ENCODE data around the gene GATA3. TPM values are rescaled to one million over a fixed set of nuclear protein-coding genes. Genes with fewer than 3 reads are reported as not detected.

GATA3 gene
- total and polyA plus RNA-seq, 12 donors: 1.1 to 3.2 (median 1.4) TPM

DNA sequence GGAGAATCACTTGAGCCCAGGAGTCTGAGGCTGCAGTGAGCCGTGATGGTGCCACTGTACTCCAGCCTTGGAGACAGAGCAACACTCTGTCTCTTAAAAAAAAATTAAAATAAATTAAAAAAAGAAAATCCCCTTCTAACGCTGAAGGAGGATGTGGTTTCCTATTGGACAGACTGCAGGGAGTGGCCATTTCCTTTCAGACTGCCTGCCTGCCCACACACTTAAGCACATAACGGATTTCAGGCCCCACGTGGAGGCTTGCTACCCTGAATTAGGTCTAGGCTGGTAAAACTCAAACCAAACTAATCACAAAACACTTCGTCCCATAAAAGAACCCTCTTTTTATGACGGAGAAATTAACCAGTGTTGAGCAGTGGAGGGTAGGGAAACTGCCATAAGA is 34.0 kb downstream of the GATA3 start:
- no peaks in the 10 kb centered on the region for H3K36me3 ChIP-seq
- peaks cover 0 to 5% (median 0%) of the 10 kb centered on the region in 9 donors for H3K4me1 ChIP-seq
- ATAC-seq (no peak), DNase-seq (no peak)
- H3K9me3 ChIP-seq: no peaks in the 10 kb centered on the region
- H3K4me3 ChIP-seq: no peak overlapping the region
- H3K27me3 ChIP-seq: peaks cover 0 to 8% (median 0%) of the 10 kb centered on the region in 7 donors
- TF ChIP-seq, protein P1, sequence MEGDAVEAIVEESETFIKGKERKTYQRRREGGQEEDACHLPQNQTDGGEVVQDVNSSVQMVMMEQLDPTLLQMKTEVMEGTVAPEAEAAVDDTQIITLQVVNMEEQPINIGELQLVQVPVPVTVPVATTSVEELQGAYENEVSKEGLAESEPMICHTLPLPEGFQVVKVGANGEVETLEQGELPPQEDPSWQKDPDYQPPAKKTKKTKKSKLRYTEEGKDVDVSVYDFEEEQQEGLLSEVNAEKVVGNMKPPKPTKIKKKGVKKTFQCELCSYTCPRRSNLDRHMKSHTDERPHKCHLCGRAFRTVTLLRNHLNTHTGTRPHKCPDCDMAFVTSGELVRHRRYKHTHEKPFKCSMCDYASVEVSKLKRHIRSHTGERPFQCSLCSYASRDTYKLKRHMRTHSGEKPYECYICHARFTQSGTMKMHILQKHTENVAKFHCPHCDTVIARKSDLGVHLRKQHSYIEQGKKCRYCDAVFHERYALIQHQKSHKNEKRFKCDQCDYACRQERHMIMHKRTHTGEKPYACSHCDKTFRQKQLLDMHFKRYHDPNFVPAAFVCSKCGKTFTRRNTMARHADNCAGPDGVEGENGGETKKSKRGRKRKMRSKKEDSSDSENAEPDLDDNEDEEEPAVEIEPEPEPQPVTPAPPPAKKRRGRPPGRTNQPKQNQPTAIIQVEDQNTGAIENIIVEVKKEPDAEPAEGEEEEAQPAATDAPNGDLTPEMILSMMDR (IDR thresholded peaks at IDR 0.05): no peak
- H3K27ac ChIP-seq: no peak overlapping the region
- intact Hi-C loops (cut with DNase I): no loop called here
- WGBS, 2 donors: 59 to 64% methylated on average over 6 of the region's 6 CpGs

DNA sequence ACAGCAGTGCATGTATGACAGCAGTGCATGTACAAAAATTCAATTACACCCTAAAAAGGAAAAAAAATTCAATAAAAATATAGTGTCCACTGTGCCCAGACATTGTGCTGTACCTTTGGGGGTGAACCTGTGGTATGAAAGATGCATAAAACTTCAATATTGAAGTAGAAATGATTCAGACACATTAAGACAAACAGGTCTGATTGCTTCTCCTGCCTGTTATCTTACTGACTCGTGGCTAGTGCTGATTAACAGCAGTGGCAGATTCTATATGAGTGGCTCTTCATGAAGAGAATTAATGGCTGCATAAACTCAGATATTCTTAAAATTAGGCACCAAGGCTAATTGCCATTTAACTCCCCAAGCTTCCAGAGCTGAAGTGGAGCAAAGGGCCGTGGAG is 37.9 kb downstream of the GATA3 start:
- TF ChIP-seq, protein P1 (IDR thresholded peaks at IDR 0.05): no peak
- Histone ChIP-seq H3K36me3 (no peaks in the 10 kb centered on the region), H3K27me3 (peaks cover 0 to 3% (median 0%) of the 10 kb centered on the region in 7 donors), H3K27ac (no peak overlapping the region), H3K4me3 (no peak overlapping the region), H3K4me1 (peaks cover 0 to 5% (median 0%) of the 10 kb centered on the region in 9 donors), H3K9me3 (no peaks in the 10 kb centered on the region)
- intact Hi-C loops (cut with DNase I): no loop called here
- ATAC-seq: no peak
- no peak for DNase-seq
- WGBS, 2 donors: 57 to 62% methylated on average over 2 of the region's 2 CpGs

DNA sequence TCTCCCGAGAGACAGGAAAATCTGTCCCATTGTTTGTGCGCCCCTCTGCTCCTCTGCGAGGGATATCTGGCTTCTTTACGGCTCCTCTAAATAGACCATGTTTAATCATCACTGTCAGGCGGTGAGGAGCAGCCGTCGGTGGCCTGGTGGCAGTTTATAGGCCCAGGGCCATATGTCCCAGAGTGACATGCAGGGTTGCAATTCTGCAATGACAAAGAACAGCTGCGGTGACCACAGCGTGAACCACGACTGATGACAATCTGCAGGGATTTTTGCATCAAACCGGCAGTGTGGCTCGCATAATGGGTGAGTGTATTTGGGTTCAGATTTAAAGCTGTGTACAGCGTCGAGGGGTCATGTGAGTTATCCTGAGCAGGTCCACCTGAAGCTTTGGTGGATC is 41.5 kb downstream of the GATA3 start:
- no peak for ATAC-seq
- Histone ChIP-seq H3K27ac (no peak overlapping the region), H3K27me3 (peaks cover 0 to 10% (median 0%) of the 10 kb centered on the region in 7 donors), H3K9me3 (no peaks in the 10 kb centered on the region), H3K36me3 (no peaks in the 10 kb centered on the region), H3K4me1 (no peaks in the 10 kb centered on the region), H3K4me3 (no peak overlapping the region)
- 42 to 52% methylated on average over 14 of the region's 14 CpGs for WGBS, 2 donors
- intact Hi-C loops (cut with DNase I): no loop called here
- TF ChIP-seq, protein P1 (IDR thresholded peaks at IDR 0.05): no peak
- DNase-seq: no peak

DNA sequence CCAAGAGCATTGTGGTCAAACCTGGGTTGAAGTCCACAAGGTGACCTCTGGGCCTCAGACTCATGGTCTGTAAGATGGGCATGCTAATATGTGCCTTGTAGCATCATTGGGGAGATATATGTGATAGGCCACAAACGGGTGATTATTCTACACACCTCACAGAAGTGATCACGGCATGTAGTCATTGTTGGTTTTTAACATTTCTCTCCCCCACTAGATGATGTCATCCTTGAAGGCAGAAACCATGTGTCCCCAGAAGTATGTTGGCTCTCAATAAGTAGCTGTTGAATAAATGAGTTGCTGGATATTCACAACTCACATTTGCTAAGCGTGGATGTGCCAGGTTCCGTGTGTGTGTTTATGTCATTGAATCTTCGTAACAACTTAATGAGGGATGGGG is 42.4 kb downstream of the GATA3 start:
- no peaks in the 10 kb centered on the region for H3K9me3 ChIP-seq
- DNase-seq (no peak), ATAC-seq (no peak)
- TF ChIP-seq, protein P1 (IDR thresholded peaks at IDR 0.05): no peak
- H3K4me3 ChIP-seq: no peak overlapping the region
- H3K4me1 ChIP-seq: no peaks in the 10 kb centered on the region
- H3K27ac ChIP-seq: no peak overlapping the region
- H3K36me3 ChIP-seq: no peaks in the 10 kb centered on the region
- 90 to 95% methylated on average over 5 of the region's 5 CpGs for WGBS, 2 donors
- intact Hi-C loops (cut with DNase I): no loop called here
- H3K27me3 ChIP-seq: peaks cover 0 to 13% (median 0%) of the 10 kb centered on the region in 7 donors
